ENCODE results near the gene CTU2. TPM values are rescaled to one million over a fixed set of nuclear protein-coding genes. Genes with fewer than 3 reads are reported as not detected.

CTU2 gene
- polyA plus RNA-seq, 1 donor (not counting 4 experiments of a cell fraction or from before 2014, with no cell fraction given), result 6.3 TPM

GRCh38 chr16:88700322-88700635, 6.0 kb upstream of the CTU2 start:
- no peak for TF ChIP-seq CTCF (optimal IDR thresholded peaks at IDR 0.05 in 1 of 3, IDR thresholded peaks at IDR 0.05 in 1 of 3, conservative IDR thresholded peaks at IDR 0.05 in 1 of 3; ENCODE audit: extremely low read depth in 1 of 3, insufficient read depth in 2 of 3, low read length in 3 of 3)
- no peak for TF ChIP-seq EZH2 (IDR thresholded peaks at IDR 0.05; ENCODE audit: low read length)
- FAIRE-seq (no peak), DNase-seq (ENCODE audit: low read depth, low spot score) (no peak)
- H3K9me3 ChIP-seq (ENCODE audit: control insufficient read depth, low read depth, low read length), result no peaks in the 10 kb centered on the region
- H3K27me3 ChIP-seq (ENCODE audit: control insufficient read depth, extremely low read depth, insufficient read depth, low read length), result no peaks in the 10 kb centered on the region
- no peak overlapping the region for H3K4me3 ChIP-seq (ENCODE audit: control insufficient read depth in 2 of 3, extremely low read depth in 1 of 3, insufficient read depth in 2 of 3, low read depth in 1 of 3, low read length in 3 of 3)
- peaks cover 2 to 4% of the 10 kb centered on the region in 2 experiments for H3K36me3 ChIP-seq (ENCODE audit: control insufficient read depth in 2 of 2, extremely low read depth in 1 of 2, insufficient read depth in 2 of 2, low read length in 2 of 2)
- H3K79me2 ChIP-seq (ENCODE audit: control insufficient read depth, insufficient read depth, low read length), result no peaks in the 10 kb centered on the region
- H3K4me2 ChIP-seq (ENCODE audit: control insufficient read depth, extremely low read depth, insufficient read depth, low read depth, low read length), result no peak overlapping the region
- H3K4me1 ChIP-seq (ENCODE audit: control insufficient read depth, extremely low read depth, insufficient read depth, low read length), result peaks cover 3% of the 10 kb centered on the region
- H4K20me1 ChIP-seq (ENCODE audit: control insufficient read depth, extremely low read depth, insufficient read depth, low read length), result no peaks in the 10 kb centered on the region
- dilution Hi-C loops (cut with MboI; ENCODE audit: extremely low pct_ligation_motif_present, low sequenced_read_pairs), result no loop called here
- no peaks in the 10 kb centered on the region for H3K9me1 ChIP-seq (ENCODE audit: control insufficient read depth, extremely low read depth, insufficient read depth, low read length)
- no peak overlapping the region for H3K27ac ChIP-seq (ENCODE audit: control insufficient read depth, insufficient read depth, low read length)
- H2AFZ ChIP-seq (ENCODE audit: control insufficient read depth, low read length), result no peak overlapping the region
- no peak overlapping the region for H3K9ac ChIP-seq (ENCODE audit: control insufficient read depth, extremely low read depth, insufficient read depth, low read length)

GRCh38 chr16:88700636-88701482, 5.4 kb upstream of the CTU2 start:
- Histone ChIP-seq H3K27me3 (ENCODE audit: control insufficient read depth, extremely low read depth, insufficient read depth, low read length) (no peaks in the 10 kb centered on the region), H3K36me3 (ENCODE audit: control insufficient read depth in 2 of 2, extremely low read depth in 1 of 2, insufficient read depth in 2 of 2, low read length in 2 of 2) (peaks cover 2 to 4% of the 10 kb centered on the region in 2 experiments), H4K20me1 (ENCODE audit: control insufficient read depth, extremely low read depth, insufficient read depth, low read length) (no peaks in the 10 kb centered on the region), H3K4me3 (ENCODE audit: control insufficient read depth in 2 of 3, extremely low read depth in 1 of 3, insufficient read depth in 2 of 3, low read depth in 1 of 3, low read length in 3 of 3) (no peak overlapping the region), H2AFZ (ENCODE audit: control insufficient read depth, low read length) (no peak overlapping the region), H3K9me3 (ENCODE audit: control insufficient read depth, low read depth, low read length) (no peaks in the 10 kb centered on the region), H3K9ac (ENCODE audit: control insufficient read depth, extremely low read depth, insufficient read depth, low read length) (no peak overlapping the region), H3K27ac (ENCODE audit: control insufficient read depth, insufficient read depth, low read length) (no peak overlapping the region), H3K4me1 (ENCODE audit: control insufficient read depth, extremely low read depth, insufficient read depth, low read length) (peaks cover 7% of the 10 kb centered on the region), H3K4me2 (ENCODE audit: control insufficient read depth, extremely low read depth, insufficient read depth, low read depth, low read length) (no peak overlapping the region), H3K79me2 (ENCODE audit: control insufficient read depth, insufficient read depth, low read length) (no peaks in the 10 kb centered on the region), H3K9me1 (ENCODE audit: control insufficient read depth, extremely low read depth, insufficient read depth, low read length) (no peaks in the 10 kb centered on the region)
- dilution Hi-C loops (cut with MboI; ENCODE audit: extremely low pct_ligation_motif_present, low sequenced_read_pairs), result no loop called here
- DNase-seq (ENCODE audit: low read depth, low spot score) (no peak), FAIRE-seq (no peak)
- TF ChIP-seq CTCF (optimal IDR thresholded peaks at IDR 0.05 in 1 of 3, IDR thresholded peaks at IDR 0.05 in 1 of 3, conservative IDR thresholded peaks at IDR 0.05 in 1 of 3; ENCODE audit: extremely low read depth in 1 of 3, insufficient read depth in 2 of 3, low read length in 3 of 3) (no peak), EZH2 (IDR thresholded peaks at IDR 0.05; ENCODE audit: low read length) (no peak)

All from keratinocyte (primary cell).